Osteoblast (primary cell): ENCODE results near the gene P3H1. TPM values are rescaled to one million over a fixed set of nuclear protein-coding genes. Genes with fewer than 3 reads are reported as not detected.

Experiments used
- DNase-seq: peaks from one replicate; pipeline ENCODE4 v3.0.0; 2011; ENCODE audit warnings: low spot score, mixed read lengths; ENCODE audit not compliant: insufficient read length; ENCODE audit errors: missing footprints
- H2AFZ ChIP-seq: 2 replicates; pipeline ENCODE4 v1.6.0; 2011; ENCODE audit warnings: mild to moderate bottlenecking, low read length
- H3K27ac ChIP-seq: 2 replicates; pipeline ENCODE4 v1.5.1; 2011; ENCODE audit warnings: mild to moderate bottlenecking, low read depth, low read length, moderate library complexity
- H3K27me3 ChIP-seq: 2 replicates; pipeline ENCODE4 v1.6.0; 2012; ENCODE audit warnings: mild to moderate bottlenecking, control low read depth, inconsistent platforms, low read length, moderate library complexity; ENCODE audit not compliant: insufficient read depth
- H3K36me3 ChIP-seq: 2 replicates; pipeline ENCODE4 v1.5.1; 2011; ENCODE audit warnings: mild to moderate bottlenecking, low read length, control low read depth, moderate library complexity; ENCODE audit not compliant: insufficient read depth
- H3K4me1 ChIP-seq: 2 replicates; pipeline ENCODE4 v1.5.1; 2011; ENCODE audit warnings: mild to moderate bottlenecking, low read length, control low read depth, moderate library complexity; ENCODE audit not compliant: insufficient read depth
- H3K4me2 ChIP-seq: 2 replicates; pipeline ENCODE4 v1.6.0; 2011; ENCODE audit warnings: mild to moderate bottlenecking, low read length; ENCODE audit not compliant: insufficient read depth
- H3K4me3 ChIP-seq: fragments of 200-600 bp; sonication (generic); 3 replicates; pipeline ENCODE4 v1.5.1; 2012; ENCODE audit warnings: mild to moderate bottlenecking, low read length, inconsistent platforms; ENCODE audit not compliant: insufficient read depth
- H3K79me2 ChIP-seq: 2 replicates; pipeline ENCODE4 v1.6.0; 2012; ENCODE audit warnings: mild to moderate bottlenecking, low read length, control low read depth, inconsistent platforms; ENCODE audit not compliant: insufficient read depth
- H3K9me3 ChIP-seq: 2 replicates; pipeline ENCODE4 v1.5.1; 2011; ENCODE audit warnings: low read depth, low read length, control low read depth
- H4K20me1 ChIP-seq: 2 replicates; pipeline ENCODE4 v1.6.0; 2012; ENCODE audit warnings: mild to moderate bottlenecking, low read length, control low read depth; ENCODE audit not compliant: insufficient read depth
- total RNA-seq: library from RNA; depleted of rRNA; stranded (reverse); fragments of >200 nt; gene quantifications from 2 replicates; pipeline ENCODE4 v1.2.3, GENCODE V29; 2012
- TF ChIP-seq, protein P1 (sequence below): IDR thresholded peaks from 2 replicates; pipeline ENCODE4 v1.5.1; 2011; ENCODE audit warnings: mild to moderate bottlenecking, low read depth, low read length, moderate library complexity; ENCODE audit errors: extremely low read depth

The P3H1 gene
- total RNA-seq, 1 donor: 213 TPM

GRCh38 chr1:42784946-42785693 is 18.3 kb upstream of the P3H1 start, which contains the start of gene TMEM269:
TMEM269 (plus strand) TSS chr1:42784991; CDS start chr1:42789894, 4,903 bp downstream.
- H4K20me1 ChIP-seq: no peaks in the 10 kb centered on the region
- peak within 1 kb of the TSS; percentile 83 for H2AFZ ChIP-seq
- no peak within 1 kb of the TSS for H3K27ac ChIP-seq
- H3K36me3 ChIP-seq: peaks cover 7% of the 10 kb centered on the region
- H3K4me1 ChIP-seq: peaks cover 5% of the 10 kb centered on the region
- peak within 1 kb of the TSS; percentile 84 for H3K4me2 ChIP-seq
- no peaks in the 10 kb centered on the region for H3K79me2 ChIP-seq
- no peaks in the 10 kb centered on the region for H3K9me3 ChIP-seq
- peak within 1 kb of the TSS; percentile 67 for H3K4me3 ChIP-seq
- TF ChIP-seq, protein P1, sequence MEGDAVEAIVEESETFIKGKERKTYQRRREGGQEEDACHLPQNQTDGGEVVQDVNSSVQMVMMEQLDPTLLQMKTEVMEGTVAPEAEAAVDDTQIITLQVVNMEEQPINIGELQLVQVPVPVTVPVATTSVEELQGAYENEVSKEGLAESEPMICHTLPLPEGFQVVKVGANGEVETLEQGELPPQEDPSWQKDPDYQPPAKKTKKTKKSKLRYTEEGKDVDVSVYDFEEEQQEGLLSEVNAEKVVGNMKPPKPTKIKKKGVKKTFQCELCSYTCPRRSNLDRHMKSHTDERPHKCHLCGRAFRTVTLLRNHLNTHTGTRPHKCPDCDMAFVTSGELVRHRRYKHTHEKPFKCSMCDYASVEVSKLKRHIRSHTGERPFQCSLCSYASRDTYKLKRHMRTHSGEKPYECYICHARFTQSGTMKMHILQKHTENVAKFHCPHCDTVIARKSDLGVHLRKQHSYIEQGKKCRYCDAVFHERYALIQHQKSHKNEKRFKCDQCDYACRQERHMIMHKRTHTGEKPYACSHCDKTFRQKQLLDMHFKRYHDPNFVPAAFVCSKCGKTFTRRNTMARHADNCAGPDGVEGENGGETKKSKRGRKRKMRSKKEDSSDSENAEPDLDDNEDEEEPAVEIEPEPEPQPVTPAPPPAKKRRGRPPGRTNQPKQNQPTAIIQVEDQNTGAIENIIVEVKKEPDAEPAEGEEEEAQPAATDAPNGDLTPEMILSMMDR: no peak
- DNase-seq: no peak
- H3K27me3 ChIP-seq: no peaks in the 10 kb centered on the region

GRCh38 chr1:42784547-42784945 is 17.7 kb upstream of the P3H1 start:
- H4K20me1 ChIP-seq: no peaks in the 10 kb centered on the region
- H3K27me3 ChIP-seq: no peaks in the 10 kb centered on the region
- TF ChIP-seq, protein P1: no peak
- no peak for DNase-seq
- peak overlapping the region; percentile 67 for H3K4me3 ChIP-seq
- H3K4me2 ChIP-seq: peak overlapping the region; percentile 84
- peaks cover 5% of the 10 kb centered on the region for H3K4me1 ChIP-seq
- H3K27ac ChIP-seq: no peak overlapping the region
- no peak overlapping the region for H2AFZ ChIP-seq
- H3K36me3 ChIP-seq: peaks cover 11% of the 10 kb centered on the region
- no peaks in the 10 kb centered on the region for H3K79me2 ChIP-seq
- no peaks in the 10 kb centered on the region for H3K9me3 ChIP-seq

DNA sequence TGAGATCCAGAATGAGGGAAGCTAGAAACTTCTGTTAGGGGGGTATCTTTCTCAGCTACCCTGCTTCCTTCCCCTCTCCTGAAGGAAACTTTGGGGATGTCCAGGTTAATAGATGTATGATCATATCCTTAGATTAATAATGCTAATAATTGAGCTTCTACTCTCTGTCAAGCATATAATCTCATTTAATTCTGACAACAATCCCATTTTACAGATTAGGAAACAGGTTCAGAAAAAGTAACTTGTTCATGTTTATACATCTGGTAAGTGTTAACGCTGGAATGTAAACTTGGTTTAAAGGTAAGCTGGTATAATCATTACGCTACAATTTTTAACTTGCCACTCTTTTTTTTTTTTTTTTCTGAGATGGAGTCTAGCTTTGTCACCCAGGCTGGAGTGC is 16.3 kb upstream of the P3H1 start:
- no peaks in the 10 kb centered on the region for H3K9me3 ChIP-seq
- H2AFZ ChIP-seq: no peak overlapping the region
- H3K27ac ChIP-seq: no peak overlapping the region
- H3K27me3 ChIP-seq: no peaks in the 10 kb centered on the region
- no peaks in the 10 kb centered on the region for H3K79me2 ChIP-seq
- H3K4me3 ChIP-seq: no peak overlapping the region
- H3K4me1 ChIP-seq: peaks cover 5% of the 10 kb centered on the region
- peaks cover 13% of the 10 kb centered on the region for H3K36me3 ChIP-seq
- H4K20me1 ChIP-seq: no peaks in the 10 kb centered on the region
- DNase-seq: no peak
- no peak overlapping the region for H3K4me2 ChIP-seq
- TF ChIP-seq, protein P1: no peak

DNA sequence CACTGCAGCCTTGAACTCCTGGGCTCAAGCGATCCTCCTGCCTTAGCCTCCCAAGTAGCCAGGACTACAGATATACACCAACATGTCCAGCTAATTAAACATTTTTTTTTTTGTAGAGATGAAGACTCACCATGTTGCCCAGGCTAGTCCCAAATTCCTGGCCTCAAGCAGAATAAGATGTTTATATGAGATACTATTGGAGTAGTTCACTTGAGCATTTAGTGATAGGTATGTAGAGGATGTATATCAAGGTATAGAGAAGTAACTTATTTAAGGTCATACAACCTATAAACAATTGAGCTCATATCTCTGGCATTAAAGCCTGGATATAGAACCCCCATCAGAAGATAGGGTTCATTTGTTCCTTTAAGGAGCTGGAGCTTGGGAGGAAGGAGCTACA is 13.3 kb upstream of the P3H1 start:
- no peak overlapping the region for H2AFZ ChIP-seq
- H3K27ac ChIP-seq: no peak overlapping the region
- DNase-seq: no peak
- H3K27me3 ChIP-seq: no peaks in the 10 kb centered on the region
- peaks cover 6% of the 10 kb centered on the region for H4K20me1 ChIP-seq
- TF ChIP-seq, protein P1: no peak
- no peaks in the 10 kb centered on the region for H3K79me2 ChIP-seq
- no peaks in the 10 kb centered on the region for H3K4me1 ChIP-seq
- no peak overlapping the region for H3K4me3 ChIP-seq
- H3K4me2 ChIP-seq: no peak overlapping the region
- H3K9me3 ChIP-seq: no peaks in the 10 kb centered on the region
- H3K36me3 ChIP-seq: peaks cover 32% of the 10 kb centered on the region
